HS-5 (cell line): Measurements from ENCODE around the gene LCLAT1.
A peak's percentile ranks its signal among the peaks of the same experiment; 100 is the strongest.

ENCODE experiments used
- DNase-seq: peaks from one replicate; pipeline ENCODE4 v3.0.0-alpha.2; 2012; ENCODE audit warnings: low read depth

Gene LCLAT1

GRCh38 chr2:30516166-30516565 lies 69.1 kb downstream of the LCLAT1 start:
- no peak for DNase-seq

GRCh38 chr2:30519796-30520195 lies 72.8 kb downstream of the LCLAT1 start:
- DNase-seq = no peak

- no peak for DNase-seq
These were observed 75.4 kb downstream of the LCLAT1 start for GRCh38 chr2:30522421-30522820.

GRCh38 chr2:30527411-30527810 lies 80.4 kb downstream of the LCLAT1 start:
- no peak for DNase-seq

GRCh38 chr2:30527859-30528258 lies 80.8 kb downstream of the LCLAT1 start:
- no peak for DNase-seq

- no peak for DNase-seq
These were observed 83.3 kb downstream of the LCLAT1 start for GRCh38 chr2:30530346-30530745.

GRCh38 chr2:30541680-30542079 lies 94.6 kb downstream of the LCLAT1 start:
- DNase-seq = no peak

- DNase-seq = no peak
These were observed 98.8 kb downstream of the LCLAT1 start for GRCh38 chr2:30545875-30546274.

GRCh38 chr2:30548386-30548785 lies 101.3 kb downstream of the LCLAT1 start:
- DNase-seq = no peak

- no peak for DNase-seq
These were observed 102.0 kb downstream of the LCLAT1 start for GRCh38 chr2:30549096-30549495.

GRCh38 chr2:30559544-30560275 lies 112.7 kb downstream of the LCLAT1 start:
- DNase-seq = no peak

- DNase-seq = no peak
These were observed 114.3 kb downstream of the LCLAT1 start for GRCh38 chr2:30561349-30561748.

GRCh38 chr2:30565851-30566358 lies 118.9 kb downstream of the LCLAT1 start:
- DNase-seq = no peak

- no peak for DNase-seq
These were observed 119.6 kb downstream of the LCLAT1 start for GRCh38 chr2:30566631-30567030.

GRCh38 chr2:30567317-30567716 lies 120.3 kb downstream of the LCLAT1 start:
- no peak for DNase-seq

- peak; percentile 8 for DNase-seq
These were observed 122.9 kb downstream of the LCLAT1 start for GRCh38 chr2:30569946-30570345.

GRCh38 chr2:30577151-30577550 lies 130.1 kb downstream of the LCLAT1 start:
- no peak for DNase-seq

- no peak for DNase-seq
These were observed 133.3 kb downstream of the LCLAT1 start for GRCh38 chr2:30580391-30580790.

GRCh38 chr2:30582521-30582920 lies 135.5 kb downstream of the LCLAT1 start:
- DNase-seq = no peak

- DNase-seq = no peak
These were observed 136.2 kb downstream of the LCLAT1 start for GRCh38 chr2:30583204-30583749.

- no peak for DNase-seq
These were observed 137.1 kb downstream of the LCLAT1 start for GRCh38 chr2:30584116-30584515.

- DNase-seq = no peak
These were observed 141.9 kb downstream of the LCLAT1 start for GRCh38 chr2:30588994-30589393.

- DNase-seq = no peak
These were observed 143.4 kb downstream of the LCLAT1 start for GRCh38 chr2:30590407-30590806.

GRCh38 chr2:30591186-30591585 lies 144.1 kb downstream of the LCLAT1 start:
- DNase-seq = no peak
